Stimulated activated memory B cell treated with anti-CD40 and anti-IgM and Interleukin-4, amounts not matched to agents 10 μg/mL and 1 μg/mL and 100 μg/mL, for 72 hours (primary cell): ENCODE results near the gene ERF.
A peak's percentile ranks its signal among the peaks of the same experiment; 100 is the strongest.

Experiments used
- ATAC-seq: fragments of 150-1000 bp; cut with Tn5 transposase; 2 replicates; pipeline ENCODE4 v1.10.0; 2021
- H3K27ac Mint-ChIP-seq: one replicate; pipeline ENCODE4 v1.8.0; 2022; ENCODE audit warnings: mild to moderate bottlenecking, mixed read lengths
- H3K27me3 Mint-ChIP-seq: one replicate; pipeline ENCODE4 v1.8.0; 2022; ENCODE audit warnings: mixed read lengths
- H3K36me3 Mint-ChIP-seq: one replicate; pipeline ENCODE4 v1.8.0; 2022; ENCODE audit warnings: mixed read lengths
- H3K4me1 Mint-ChIP-seq: one replicate; pipeline ENCODE4 v1.8.0; 2022; ENCODE audit warnings: mixed read lengths
- H3K4me3 Mint-ChIP-seq: one replicate; pipeline ENCODE4 v1.8.0; 2022; ENCODE audit warnings: mild to moderate bottlenecking, moderate library complexity, mixed read lengths
- H3K9me3 Mint-ChIP-seq: one replicate; pipeline ENCODE4 v1.8.0; 2022; ENCODE audit warnings: mixed read lengths

ERF gene

GRCh38 chr19:42246922-42247639 lies 7.8 kb downstream of the ERF start:
- H3K36me3 Mint-ChIP-seq, result peaks cover 6% of the 10 kb centered on the region
- H3K4me1 Mint-ChIP-seq, result peaks cover 42% of the 10 kb centered on the region
- no peaks in the 10 kb centered on the region for H3K27me3 Mint-ChIP-seq
- H3K9me3 Mint-ChIP-seq, result no peaks in the 10 kb centered on the region
- H3K27ac Mint-ChIP-seq, result no peak overlapping the region
- no peak overlapping the region for H3K4me3 Mint-ChIP-seq
- no peak for ATAC-seq

- Mint-ChIP-seq H3K27me3 (no peaks in the 10 kb centered on the region), H3K9me3 (no peaks in the 10 kb centered on the region), H3K4me1 (peaks cover 34% of the 10 kb centered on the region), H3K36me3 (peaks cover 6% of the 10 kb centered on the region), H3K27ac (no peak overlapping the region), H3K4me3 (no peak overlapping the region)
- ATAC-seq, result no peak
These were observed 8.6 kb downstream of the ERF start for GRCh38 chr19:42246143-42246921.

- H3K36me3 Mint-ChIP-seq, result peaks cover 9% of the 10 kb centered on the region
- peaks cover 39% of the 10 kb centered on the region for H3K4me1 Mint-ChIP-seq
- no peak for ATAC-seq
These were observed 9.7 kb downstream of the ERF start for GRCh38 chr19:42245231-42245630.

GRCh38 chr19:42244347-42245220 lies 10.3 kb downstream of the ERF start:
- Mint-ChIP-seq H3K36me3 (peaks cover 16% of the 10 kb centered on the region), H3K27me3 (no peaks in the 10 kb centered on the region), H3K4me3 (peak overlapping the region; percentile 81), H3K9me3 (no peaks in the 10 kb centered on the region), H3K27ac (peak overlapping the region; percentile 84), H3K4me1 (peaks cover 46% of the 10 kb centered on the region)
- peak; percentile 67 for ATAC-seq

More at GRCh38 chr19:42245231-42245630, 9.7 kb downstream of the ERF start:
- no peaks in the 10 kb centered on the region for H3K9me3 Mint-ChIP-seq
- H3K27me3 Mint-ChIP-seq, result no peaks in the 10 kb centered on the region
- peak overlapping the region; percentile 84 for H3K27ac Mint-ChIP-seq
- peak overlapping the region; percentile 81 for H3K4me3 Mint-ChIP-seq

GRCh38 chr19:42242512-42243409 lies 12.2 kb downstream of the ERF start, which contains the start of gene GSK3A:
GSK3A (minus strand) TSS chr19:42242602; CDS start chr19:42242465, 137 bp downstream.
- Mint-ChIP-seq H3K36me3 (peaks cover 16% of the 10 kb centered on the region), H3K4me3 (peak within 1 kb of the TSS; percentile 83), H3K27ac (peak within 1 kb of the TSS; percentile 84)

GRCh38 chr19:42242069-42242511 lies 12.8 kb downstream of the ERF start:
- peaks cover 17% of the 10 kb centered on the region for H3K36me3 Mint-ChIP-seq
- ATAC-seq, result peak; percentile 0
- H3K4me1 Mint-ChIP-seq, result peaks cover 49% of the 10 kb centered on the region
- peak overlapping the region; percentile 84 for H3K27ac Mint-ChIP-seq
- H3K27me3 Mint-ChIP-seq, result no peaks in the 10 kb centered on the region
- H3K9me3 Mint-ChIP-seq, result no peaks in the 10 kb centered on the region
- H3K4me3 Mint-ChIP-seq, result peak overlapping the region; percentile 83

More at GRCh38 chr19:42242512-42243409, 12.2 kb downstream of the ERF start, which contains the start of gene GSK3A:
- no peaks in the 10 kb centered on the region for H3K9me3 Mint-ChIP-seq
- ATAC-seq, result peak; percentile 89
- H3K4me1 Mint-ChIP-seq, result peaks cover 47% of the 10 kb centered on the region
- no peaks in the 10 kb centered on the region for H3K27me3 Mint-ChIP-seq

- H3K36me3 Mint-ChIP-seq, result peaks cover 25% of the 10 kb centered on the region
- no peaks in the 10 kb centered on the region for H3K27me3 Mint-ChIP-seq
- H3K4me1 Mint-ChIP-seq, result peaks cover 49% of the 10 kb centered on the region
- H3K9me3 Mint-ChIP-seq, result no peaks in the 10 kb centered on the region
- peak overlapping the region; percentile 83 for H3K4me3 Mint-ChIP-seq
- no peak for ATAC-seq
- H3K27ac Mint-ChIP-seq, result peak overlapping the region; percentile 84
These were observed 13.6 kb downstream of the ERF start for GRCh38 chr19:42241279-42241678.

GRCh38 chr19:42239544-42240220 lies 15.2 kb downstream of the ERF start:
- ATAC-seq, result no peak
- peaks cover 39% of the 10 kb centered on the region for H3K36me3 Mint-ChIP-seq
- peak overlapping the region; percentile 84 for H3K27ac Mint-ChIP-seq
- H3K9me3 Mint-ChIP-seq, result no peaks in the 10 kb centered on the region
- H3K27me3 Mint-ChIP-seq, result no peaks in the 10 kb centered on the region
- H3K4me3 Mint-ChIP-seq, result no peak overlapping the region
- peaks cover 50% of the 10 kb centered on the region for H3K4me1 Mint-ChIP-seq

- Mint-ChIP-seq H3K27ac (no peak overlapping the region), H3K36me3 (peaks cover 66% of the 10 kb centered on the region), H3K27me3 (no peaks in the 10 kb centered on the region), H3K4me3 (no peak overlapping the region), H3K4me1 (peaks cover 32% of the 10 kb centered on the region), H3K9me3 (no peaks in the 10 kb centered on the region)
- no peak for ATAC-seq
These were observed 19.7 kb downstream of the ERF start for GRCh38 chr19:42235181-42235580.

GRCh38 chr19:42234364-42234763 lies 20.6 kb downstream of the ERF start:
- Mint-ChIP-seq H3K36me3 (peaks cover 66% of the 10 kb centered on the region), H3K27ac (no peak overlapping the region), H3K9me3 (no peaks in the 10 kb centered on the region)

GRCh38 chr19:42233678-42234292 lies 21.1 kb downstream of the ERF start:
- Mint-ChIP-seq H3K4me1 (peaks cover 30% of the 10 kb centered on the region), H3K9me3 (no peaks in the 10 kb centered on the region), H3K27ac (no peak overlapping the region), H3K27me3 (no peaks in the 10 kb centered on the region), H3K36me3 (peaks cover 64% of the 10 kb centered on the region), H3K4me3 (no peak overlapping the region)
- no peak for ATAC-seq

More at GRCh38 chr19:42234364-42234763, 20.6 kb downstream of the ERF start:
- no peaks in the 10 kb centered on the region for H3K27me3 Mint-ChIP-seq
- no peak overlapping the region for H3K4me3 Mint-ChIP-seq
- ATAC-seq, result no peak
- H3K4me1 Mint-ChIP-seq, result peaks cover 32% of the 10 kb centered on the region

GRCh38 chr19:42233106-42233505 lies 21.8 kb downstream of the ERF start:
- H3K36me3 Mint-ChIP-seq, result peaks cover 67% of the 10 kb centered on the region
- ATAC-seq, result no peak
- no peaks in the 10 kb centered on the region for H3K9me3 Mint-ChIP-seq
- H3K27me3 Mint-ChIP-seq, result no peaks in the 10 kb centered on the region
- peaks cover 33% of the 10 kb centered on the region for H3K4me1 Mint-ChIP-seq
- no peak overlapping the region for H3K27ac Mint-ChIP-seq
- H3K4me3 Mint-ChIP-seq, result no peak overlapping the region

GRCh38 chr19:42232435-42232834 lies 22.5 kb downstream of the ERF start:
- H3K27ac Mint-ChIP-seq, result no peak overlapping the region
- peaks cover 67% of the 10 kb centered on the region for H3K36me3 Mint-ChIP-seq
- no peak overlapping the region for H3K4me3 Mint-ChIP-seq
- ATAC-seq, result no peak
- peaks cover 33% of the 10 kb centered on the region for H3K4me1 Mint-ChIP-seq
- H3K27me3 Mint-ChIP-seq, result no peaks in the 10 kb centered on the region
- H3K9me3 Mint-ChIP-seq, result no peaks in the 10 kb centered on the region
